H1 (cell line): ENCODE data around the gene PRRT1. TPM values are rescaled to one million over a fixed set of nuclear protein-coding genes. Genes with fewer than 3 reads are reported as not detected.

Experiments
- ATF3 ChIP-seq: IDR thresholded peaks from 2 replicates; pipeline ENCODE4 v1.6.1; 2011; ENCODE audit warnings: low read depth, mild to moderate bottlenecking, low read length; ENCODE audit not compliant: insufficient read depth
- CBX8 ChIP-seq: fragments of 300-800, 300-1000 bp; sonication (generic); IDR thresholded peaks from 2 replicates; pipeline ENCODE4 v1.7.1; 2016; ENCODE audit warnings: low read depth, low read length, borderline replicate concordance
- CHD1 ChIP-seq: IDR thresholded peaks from 2 replicates; pipeline ENCODE4 v1.6.1; 2012; ENCODE audit warnings: low read depth, low read length, improper control_type of control experiment
- CHD2 ChIP-seq: IDR thresholded peaks from 2 replicates; pipeline ENCODE4 v1.6.1; 2012; ENCODE audit warnings: low read length, improper control_type of control experiment
- CTBP2 ChIP-seq: IDR thresholded peaks from 2 replicates; pipeline ENCODE4 v1.7.0; 2011; ENCODE audit warnings: borderline replicate concordance, mild to moderate bottlenecking, moderate library complexity, mixed read lengths, low read length; ENCODE audit not compliant: insufficient read depth, insufficient read length
- EP300 ChIP-seq, 2 experiments: IDR thresholded peaks; 1 replicate in 1 of 2; 2 replicates in 1 of 2; pipeline ENCODE4 v1.6.1; 2011 to 2012; ENCODE audit warnings: low read depth in 2 of 2, low read length in 2 of 2, mild to moderate bottlenecking in 2 of 2, borderline replicate concordance in 1 of 2, inconsistent platforms in 1 of 2, moderate library complexity in 1 of 2
- GABPA ChIP-seq: IDR thresholded peaks from 2 replicates; pipeline ENCODE4 v1.6.1; 2011; ENCODE audit warnings: mild to moderate bottlenecking, low read length, moderate library complexity, borderline replicate concordance; ENCODE audit not compliant: insufficient read depth
- MAX ChIP-seq: IDR thresholded peaks from 2 replicates; pipeline ENCODE4 v1.6.1; 2012; ENCODE audit warnings: inconsistent platforms
- NRF1 ChIP-seq: IDR thresholded peaks from 2 replicates; pipeline ENCODE4 v1.6.1; 2011; ENCODE audit warnings: mild to moderate bottlenecking, low read depth, low read length, improper control_type of control experiment
- POLR2A ChIP-seq, 2 experiments: IDR thresholded peaks; 1 replicate in 1 of 2; 2 replicates in 1 of 2; pipeline ENCODE4 v1.6.1; 2011; ENCODE audit warnings: low read depth in 2 of 2, low read length in 2 of 2, mild to moderate bottlenecking in 2 of 2; ENCODE audit errors: control extremely low read depth in 1 of 2
- POLR2AphosphoS5 ChIP-seq: IDR thresholded peaks from 2 replicates; pipeline ENCODE4 v1.6.1; 2011; ENCODE audit warnings: low read depth, low read length
- POU5F1 ChIP-seq: IDR thresholded peaks from 2 replicates; pipeline ENCODE4 v1.6.1; 2011; ENCODE audit warnings: low read depth, mild to moderate bottlenecking, low read length, moderate library complexity
- SIN3A ChIP-seq, 2 experiments: IDR thresholded peaks in 1 of 2; conservative IDR thresholded peaks in 1 of 2; 2 replicates each; pipeline ENCODE4 v1.6.1; 2011 to 2012; ENCODE audit warnings: low read length in 2 of 2, improper control_type of control experiment in 1 of 2, low read depth in 1 of 2, mild to moderate bottlenecking in 1 of 2
- SIRT6 ChIP-seq: IDR thresholded peaks from one replicate; pipeline ENCODE4 v1.7.1; 2012; ENCODE audit warnings: low read length, inconsistent platforms
- SIX5 ChIP-seq: IDR thresholded peaks from 2 replicates; pipeline ENCODE4 v1.6.1; 2011; ENCODE audit warnings: mild to moderate bottlenecking, low read depth, low read length
- SRF ChIP-seq: IDR thresholded peaks from 2 replicates; pipeline ENCODE4 v1.6.1; 2011; ENCODE audit warnings: mild to moderate bottlenecking, low read depth, low read length, moderate library complexity
- TAF1 ChIP-seq: IDR thresholded peaks from 2 replicates; pipeline ENCODE4 v1.6.1; 2011; ENCODE audit warnings: mild to moderate bottlenecking, low read depth, low read length
- TAF7 ChIP-seq: optimal IDR thresholded peaks from 2 replicates; pipeline ENCODE3; 2011; ENCODE audit warnings: low read depth, mild to moderate bottlenecking, inconsistent platforms, low read length, moderate library complexity, borderline replicate concordance
- TBP ChIP-seq: IDR thresholded peaks from 2 replicates; pipeline ENCODE4 v1.6.1; 2011; ENCODE audit warnings: low read depth, low read length, improper control_type of control experiment
- TEAD4 ChIP-seq: IDR thresholded peaks from 2 replicates; pipeline ENCODE4 v1.6.1; 2012; ENCODE audit warnings: low read depth, low read length, inconsistent platforms, mixed read lengths
- USF2 ChIP-seq: IDR thresholded peaks from 2 replicates; pipeline ENCODE4 v1.6.1; 2011; ENCODE audit warnings: low read length, improper control_type of control experiment
- YY1 ChIP-seq: IDR thresholded peaks from 2 replicates; pipeline ENCODE4 v1.6.1; 2011; ENCODE audit warnings: low read depth, mild to moderate bottlenecking, low read length
- ZNF274 ChIP-seq: IDR thresholded peaks from 2 replicates; pipeline ENCODE4 v1.7.0; 2012; ENCODE audit warnings: low read length, borderline replicate concordance; ENCODE audit errors: extremely low read depth
- polyA plus RNA-seq, 7 experiments: library from polyadenylated mRNA; depleted of rRNA in 3 of 7; stranded (reverse) in 5 of 7; unstranded in 2 of 7; fragments of >200 nt in 5 of 7; fragments of 200-250 nt in 2 of 7; gene quantifications; 1 replicate in 5 of 7; 2 replicates in 1 of 7; 4 replicates in 1 of 7; pipeline versions ENCODE4 v1.2.1 to v1.2.3, GENCODE V29; 2011 to 2013; ENCODE audit warnings: missing spikeins in 2 of 7, mixed read lengths in 2 of 7
- total RNA-seq: library from RNA; stranded (reverse); fragmentation: NEBNext Ultra II Directional; extraction: Animal tissue kit (Norgen Biotek cat#: 25700); gene quantifications from 2 replicates; pipeline ENCODE4 v1.2.1, GENCODE V29; 2021

The PRRT1 gene
- total and polyA plus RNA-seq, 2 of the 8 experiments (the other 6 are each of a cell fraction or from before 2014, with no cell fraction given), result 0.71 to 2.8 TPM

- TF ChIP-seq CHD1 (no peak), ZNF274 (no peak), POU5F1 (no peak), POLR2AphosphoS5 (0 out of 2 replicates have a peak, but pooled peaks have one; percentile 31), CHD2 (peak; percentile 74), USF2 (no peak), SIRT6 (no peak), TAF1 (peak; percentile 66), TEAD4 (peak; percentile 3; the same call in 1 of the 2 replicates), SRF (no peak), YY1 (no peak), SIN3A (conservative IDR thresholded peaks at IDR 0.05 in 1 of 2, IDR thresholded peaks at IDR 0.05 in 1 of 2; ENCODE audit: low read depth in 1 of 2, low read length in 2 of 2) (no peak), NRF1 (no peak), GABPA (peak; percentile 91), EP300 (IDR thresholded peaks at IDR 0.05; ENCODE audit: borderline replicate concordance in 1 of 2, low read depth in 2 of 2, low read length in 2 of 2) (peak in 1 of 2 experiments; percentile 10; a peak in 1 of 3 replicates), SIX5 (no peak), CTBP2 (no peak), MAX (no peak), CBX8 (no peak), POLR2A (IDR thresholded peaks at IDR 0.05; ENCODE audit: control extremely low read depth in 1 of 2, low read depth in 2 of 2, low read length in 2 of 2) (peak; percentile 50 to 63), TAF7 (no peak), ATF3 (no peak), TBP (peak; percentile 65; the same call in 1 of the 2 replicates)
Observed at GRCh38 chr6:32175711-32176475, 24.2 kb upstream of the PRRT1 start, which contains the start of gene AGPAT1 (continued).
